NOMO-1 treated with dmso at 0.1 percent for 144 hours (cell line): ENCODE data around the gene CHRD.

Experiments
- DNase-seq: peaks from one replicate; lab custom pipeline; 2025; ENCODE audit not compliant: unreplicated experiment; lab: John Stamatoyannopoulos, UW

The CHRD gene

GRCh38 chr3:184360929-184361531 lies 18.8 kb upstream of the CHRD start:
- DNase-seq: no peak

GRCh38 chr3:184361532-184361931 lies 18.3 kb upstream of the CHRD start, which contains the start of the genes CLCN2 and POLR2H:
Gene CLCN2 (minus strand): TSS chr3:184361605. CDS start chr3:184361479, 126 bp downstream.
Gene POLR2H (plus strand): TSS chr3:184361710. CDS start chr3:184363493, 1,783 bp downstream.
- peak; percentile 47 for DNase-seq

GRCh38 chr3:184361932-184362667 lies 17.8 kb upstream of the CHRD start:
- DNase-seq: peak; percentile 46

GRCh38 chr3:184362668-184363546 lies 16.9 kb upstream of the CHRD start:
- DNase-seq: peak; percentile 99

- no peak for DNase-seq
Observed at GRCh38 chr3:184366619-184367289, 13.1 kb upstream of the CHRD start.

GRCh38 chr3:184368116-184368515 lies 11.7 kb upstream of the CHRD start:
- no peak for DNase-seq

GRCh38 chr3:184368586-184369183 lies 11.2 kb upstream of the CHRD start:
- no peak for DNase-seq

DNA sequence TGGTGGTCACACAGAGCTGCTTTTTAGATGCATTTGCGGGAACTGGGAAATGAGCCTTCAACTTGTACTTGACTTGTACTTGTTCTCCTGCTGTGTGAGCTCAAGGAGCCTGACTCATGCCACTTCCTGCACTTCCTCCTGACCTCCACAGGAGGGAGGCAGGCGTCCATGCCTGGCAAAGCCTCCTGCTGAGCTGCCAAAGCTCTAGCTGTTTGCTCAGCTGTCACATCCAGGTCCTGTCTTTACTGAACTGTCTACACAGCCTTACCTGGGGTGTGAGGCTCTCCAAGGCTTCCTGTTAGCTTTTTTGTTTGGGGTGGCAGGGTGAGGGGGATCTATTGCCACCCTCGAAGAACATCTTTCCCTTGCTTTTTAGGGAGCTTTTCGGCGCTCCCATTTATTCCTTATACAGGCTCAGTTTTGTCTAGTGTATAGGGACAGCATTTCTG lies 8.3 kb upstream of the CHRD start:
- peak; percentile 78 for DNase-seq

DNA sequence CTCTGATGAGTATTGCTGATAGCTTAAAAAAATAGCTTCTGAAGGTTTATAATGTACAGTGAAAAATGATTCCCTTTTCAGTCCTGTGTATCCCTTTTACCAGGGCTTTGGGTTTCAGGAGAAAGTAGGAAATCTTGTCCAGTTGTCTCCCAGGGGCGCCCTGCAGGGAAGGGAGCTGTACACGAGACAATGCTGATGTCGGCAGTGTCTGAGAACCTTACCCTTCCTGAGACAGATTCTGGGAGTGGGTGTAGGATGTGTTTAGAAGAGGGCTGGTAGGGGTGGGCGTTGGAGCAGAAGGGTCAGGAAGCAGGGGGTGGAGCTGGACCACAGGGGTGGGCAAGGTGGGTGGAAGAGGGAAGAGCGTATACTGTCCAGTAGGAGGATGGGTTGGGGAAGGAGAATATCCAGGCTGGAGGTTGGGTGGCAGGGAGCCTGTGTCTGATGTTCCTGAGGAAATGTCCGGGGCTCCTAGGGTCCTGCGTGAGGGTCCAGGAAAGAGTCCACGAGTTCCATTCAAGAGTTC lies 7.5 kb upstream of the CHRD start:
- no peak for DNase-seq

DNA sequence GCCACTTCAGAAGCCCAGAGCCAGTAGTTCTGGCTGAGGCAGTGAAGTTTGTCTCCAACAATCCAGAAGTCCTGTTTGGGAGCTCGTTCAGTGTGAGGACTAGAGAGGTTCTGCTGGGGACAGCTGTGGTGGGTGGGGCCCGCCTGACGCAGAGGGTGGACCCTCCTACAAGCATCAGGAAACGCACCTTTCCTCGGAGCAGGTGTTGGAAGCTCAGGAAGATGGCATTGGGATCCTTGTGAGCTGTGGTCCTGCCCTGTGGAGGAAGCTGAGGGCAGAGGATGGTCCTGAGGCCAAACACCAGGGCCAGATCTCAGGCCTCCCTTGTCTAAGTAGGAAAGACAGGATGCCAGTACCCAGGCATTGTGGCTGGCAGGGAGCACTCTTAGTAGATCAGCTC lies 6.9 kb upstream of the CHRD start:
- DNase-seq: no peak

DNA sequence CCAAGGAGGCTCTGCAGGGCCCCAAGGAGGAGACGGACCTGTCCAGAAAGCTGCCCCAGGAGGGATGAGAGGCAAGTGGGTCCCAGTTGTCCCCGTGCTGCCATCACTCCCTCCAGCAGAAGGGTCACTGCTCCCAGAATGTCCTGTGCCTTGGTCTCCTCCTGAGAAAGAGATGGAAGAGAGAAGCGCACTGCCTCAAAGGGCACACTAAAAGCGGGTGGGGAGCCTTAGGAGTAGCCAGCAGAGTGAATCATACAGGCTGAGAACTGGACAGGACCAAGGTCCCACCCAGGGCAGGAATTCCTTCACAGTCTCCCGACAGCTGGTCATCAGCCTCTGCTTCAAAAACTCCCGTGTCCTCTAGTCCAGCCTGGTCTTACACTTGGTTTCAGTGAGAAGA lies 6.4 kb upstream of the CHRD start:
- no peak for DNase-seq

- DNase-seq: no peak
Observed at GRCh38 chr3:184375747-184376461, 4.0 kb upstream of the CHRD start.

GRCh38 chr3:184377374-184377773 lies 2.5 kb upstream of the CHRD start:
- no peak for DNase-seq

DNA sequence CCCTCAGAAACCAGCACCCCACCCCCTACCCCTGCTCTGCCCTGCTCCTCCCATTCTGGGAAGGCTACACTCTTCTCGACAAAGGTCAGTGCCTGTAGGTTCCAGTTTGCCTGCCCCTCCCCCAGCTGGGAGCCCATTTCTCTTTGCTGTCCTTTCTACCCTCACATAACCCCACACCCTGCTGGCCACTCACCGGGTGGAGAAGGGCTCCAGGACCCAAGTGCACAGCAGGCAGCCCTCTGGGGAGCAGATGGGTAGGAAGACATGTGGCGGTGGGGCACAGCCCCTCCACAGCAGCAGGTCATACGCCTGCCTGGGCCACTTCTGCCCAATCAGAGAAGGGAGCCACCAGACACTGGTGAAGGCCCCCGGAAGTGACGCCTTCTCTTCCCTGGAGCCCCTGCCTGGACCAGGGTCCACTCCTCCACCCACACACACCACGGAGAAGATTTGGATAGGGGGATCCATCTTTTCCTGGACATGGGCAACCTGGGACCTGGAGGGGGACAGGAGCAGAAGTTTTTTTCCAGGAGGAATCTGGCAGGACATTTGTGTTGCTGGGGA lies 1.9 kb upstream of the CHRD start, which contains the start of gene THPO:
Gene THPO (minus strand): TSS at position 326 of the 564 bp plus-strand sequence. CDS start 1,948 bp downstream, outside the sequence.
- DNase-seq: no peak

- DNase-seq: no peak
Observed at GRCh38 chr3:184378651-184379357, 1.1 kb upstream of the CHRD start.

GRCh38 chr3:184380185-184380626 lies 352 bp downstream of the CHRD start:
- no peak for DNase-seq

DNA sequence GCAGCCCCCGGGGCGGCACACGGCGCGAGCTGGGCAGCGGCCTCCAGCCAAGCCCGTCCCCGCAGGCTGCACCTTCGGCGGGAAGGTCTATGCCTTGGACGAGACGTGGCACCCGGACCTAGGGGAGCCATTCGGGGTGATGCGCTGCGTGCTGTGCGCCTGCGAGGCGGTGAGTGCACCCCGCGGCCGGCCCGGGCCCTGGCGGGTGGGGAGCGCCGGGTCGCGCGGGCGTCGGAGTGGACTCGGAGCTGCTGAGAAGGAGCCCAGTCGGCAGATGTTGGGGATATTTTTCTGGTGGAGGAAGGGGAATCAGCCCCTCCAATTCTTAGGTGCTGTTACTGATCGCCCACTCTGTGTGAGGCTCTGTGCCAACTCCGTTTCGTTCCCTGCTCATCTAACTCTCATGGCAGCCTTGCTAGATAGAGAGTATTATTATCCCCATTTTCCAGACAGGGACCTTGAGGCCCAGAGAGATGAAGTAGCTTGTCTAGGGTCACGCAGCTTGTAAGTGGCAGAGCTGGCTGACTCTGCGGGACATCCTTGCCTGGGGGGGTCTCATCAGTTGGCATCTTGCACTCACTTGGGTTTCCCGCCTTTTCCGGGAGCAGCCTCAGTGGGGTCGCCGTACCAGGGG lies 890 bp downstream of the CHRD start:
- DNase-seq: no peak
